ENCODE results near the gene SEMA6C.
"Not testable (repeated sequence)": the region's sequence is repeated elsewhere in the genome, so short reads cannot be mapped to it uniquely, and the experiment has no call there.

Gene SEMA6C

GRCh38 chr1:151130987-151131586 lies 15.3 kb downstream of the SEMA6C start:
- peak; percentile 91 for DNase-seq (ENCODE audit: low spot score)

GRCh38 chr1:151128800-151129199 lies 17.6 kb downstream of the SEMA6C start:
- DNase-seq (ENCODE audit: low spot score): no peak

- DNase-seq (ENCODE audit: low spot score): no peak
Observed at GRCh38 chr1:151124763-151125403, 21.5 kb downstream of the SEMA6C start.

GRCh38 chr1:151113877-151114276 lies 32.6 kb downstream of the SEMA6C start:
- no peak for DNase-seq (ENCODE audit: low spot score)

- no peak for DNase-seq (ENCODE audit: low spot score)
Observed at GRCh38 chr1:151108331-151108730, 38.1 kb downstream of the SEMA6C start.

- DNase-seq (ENCODE audit: low spot score): no peak
Observed at GRCh38 chr1:151106894-151107293, 39.5 kb downstream of the SEMA6C start.

- no peak for DNase-seq (ENCODE audit: low spot score)
Observed at GRCh38 chr1:151104630-151105029, 41.8 kb downstream of the SEMA6C start.

GRCh38 chr1:151098126-151098525 lies 48.3 kb downstream of the SEMA6C start:
- DNase-seq (ENCODE audit: low spot score): no peak

GRCh38 chr1:151097426-151097825 lies 49.0 kb downstream of the SEMA6C start:
- DNase-seq (ENCODE audit: low spot score): not testable (repeated sequence)

GRCh38 chr1:151085953-151086559 lies 60.4 kb downstream of the SEMA6C start:
- no peak for DNase-seq (ENCODE audit: low spot score)

All from Ammon's horn (tissue), 1 donor.